NOMO-1 treated with dmso at 0.1 percent for 144 hours (cell line): ENCODE data around the gene TM7SF3.
"Not testable (repeated sequence)": the region's sequence is repeated elsewhere in the genome, so short reads cannot be mapped to it uniquely, and the experiment has no call there.

Source experiments
- DNase-seq: peaks from one replicate; lab custom pipeline; 2025; ENCODE audit not compliant: unreplicated experiment; lab: John Stamatoyannopoulos, UW

TM7SF3 gene

GRCh38 chr12:27014085-27014858 lies at the start of gene TM7SF3:
TM7SF3 (minus strand) TSS chr12:27014384; CDS start chr12:27014168, 216 bp downstream.
- DNase-seq, result peak; percentile 87

- no peak for DNase-seq
Measured at GRCh38 chr12:27063250-27063851, 49.2 kb upstream of the TM7SF3 start.

- DNase-seq, result no peak
Measured at GRCh38 chr12:27061317-27061716, 47.1 kb upstream of the TM7SF3 start.

GRCh38 chr12:27060740-27061139 lies 46.6 kb upstream of the TM7SF3 start:
- no peak for DNase-seq

- DNase-seq, result no peak
Measured at GRCh38 chr12:27057543-27057942, 43.4 kb upstream of the TM7SF3 start.

GRCh38 chr12:27055966-27056365 lies 41.8 kb upstream of the TM7SF3 start:
- DNase-seq, result no peak

- DNase-seq, result no peak
Measured at GRCh38 chr12:27052742-27053141, 38.6 kb upstream of the TM7SF3 start.

- DNase-seq, result no peak
Measured at GRCh38 chr12:27052176-27052575, 38.0 kb upstream of the TM7SF3 start.

GRCh38 chr12:27048822-27049752 lies 34.9 kb upstream of the TM7SF3 start:
- DNase-seq, result no peak

GRCh38 chr12:27042018-27042417 lies 27.8 kb upstream of the TM7SF3 start:
- not testable (repeated sequence) for DNase-seq

GRCh38 chr12:27040637-27041036 lies 26.5 kb upstream of the TM7SF3 start:
- DNase-seq, result not testable (repeated sequence)

GRCh38 chr12:27034607-27035293 lies 20.6 kb upstream of the TM7SF3 start:
- DNase-seq, result no peak

GRCh38 chr12:27032679-27033078 lies 18.5 kb upstream of the TM7SF3 start:
- no peak for DNase-seq

- DNase-seq, result no peak
Measured at GRCh38 chr12:27031531-27031930, 17.3 kb upstream of the TM7SF3 start.

- DNase-seq, result no peak
Measured at GRCh38 chr12:27026257-27026656, 12.1 kb upstream of the TM7SF3 start.

- DNase-seq, result no peak
Measured at GRCh38 chr12:27025116-27025515, 10.9 kb upstream of the TM7SF3 start.

GRCh38 chr12:27024291-27024690 lies 10.1 kb upstream of the TM7SF3 start:
- DNase-seq, result no peak

GRCh38 chr12:27020761-27021160 lies 6.6 kb upstream of the TM7SF3 start:
- no peak for DNase-seq

- DNase-seq, result no peak
Measured at GRCh38 chr12:27018037-27018436, 3.9 kb upstream of the TM7SF3 start.

GRCh38 chr12:27017163-27017823 lies 3.1 kb upstream of the TM7SF3 start:
- not testable (repeated sequence) for DNase-seq
